Stimulated activated CD4-positive, alpha-beta T cell treated with anti-CD3 and anti-CD28 coated beads, Interleukin-12 subunit alpha, Interleukin-12 subunit beta, amount 100 ng/mL, for 48 hours (primary cell): ENCODE results near the gene PARD3B.

Experiments used
- DNase-seq, 3 donors: peaks; one replicate each; pipeline ENCODE4 v3.0.0-alpha.2; 2020; ENCODE audit warnings: low read depth in 2 of 3, low spot score in 1 of 3

The PARD3B gene

GRCh38 chr2:205237524-205237923, 692.2 kb downstream of the PARD3B start:
- DNase-seq, result no peak

- no peak for DNase-seq
Measured at GRCh38 chr2:205245001-205245400, 699.7 kb downstream of the PARD3B start.

GRCh38 chr2:205245652-205246051, 700.4 kb downstream of the PARD3B start:
- no peak for DNase-seq

DNA sequence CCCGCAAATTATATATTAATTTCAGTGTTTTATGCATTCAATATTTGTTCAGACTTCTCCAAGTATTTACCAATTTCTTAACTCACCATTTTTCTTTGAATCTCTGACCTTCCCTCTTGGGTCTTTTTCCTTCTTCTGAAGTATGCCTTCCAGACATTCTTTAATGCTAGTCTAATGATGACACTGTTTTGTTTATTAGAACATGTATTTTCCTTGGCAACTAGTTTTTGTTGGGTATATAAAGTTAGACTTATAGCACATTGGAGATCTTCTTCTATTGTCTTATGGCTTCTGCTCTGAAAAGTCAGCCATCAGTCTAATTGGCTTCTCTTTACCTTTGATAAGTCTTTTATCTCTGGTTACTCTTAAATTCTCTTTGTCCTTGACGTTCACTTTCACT, 713.8 kb downstream of the PARD3B start:
- no peak for DNase-seq

DNA sequence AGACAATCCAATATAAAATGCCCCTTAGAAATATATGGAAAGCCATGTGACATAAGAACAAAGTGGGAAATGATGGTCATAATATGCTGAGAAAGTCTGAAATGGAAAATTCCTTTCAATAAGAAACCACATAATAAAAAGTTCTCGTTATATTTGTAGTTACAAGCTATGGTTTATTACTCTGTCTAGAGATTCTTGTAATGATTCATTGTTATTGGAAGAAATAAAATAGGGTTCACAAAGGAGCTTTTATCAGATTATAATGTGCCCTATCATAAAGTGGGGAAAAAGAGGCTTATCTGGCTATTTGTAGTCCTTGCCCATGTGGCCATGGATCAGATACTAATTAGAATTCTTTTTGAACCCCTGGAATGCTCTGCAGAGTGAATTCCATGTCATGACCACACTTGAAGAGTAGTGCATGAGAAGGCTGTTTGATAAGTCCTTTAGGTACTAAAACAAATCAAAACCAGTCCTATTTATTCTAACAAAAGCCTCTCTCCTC, 716.3 kb downstream of the PARD3B start:
- no peak for DNase-seq

- DNase-seq, result no peak
Measured at GRCh38 chr2:205267323-205267722, 722.0 kb downstream of the PARD3B start.

DNA sequence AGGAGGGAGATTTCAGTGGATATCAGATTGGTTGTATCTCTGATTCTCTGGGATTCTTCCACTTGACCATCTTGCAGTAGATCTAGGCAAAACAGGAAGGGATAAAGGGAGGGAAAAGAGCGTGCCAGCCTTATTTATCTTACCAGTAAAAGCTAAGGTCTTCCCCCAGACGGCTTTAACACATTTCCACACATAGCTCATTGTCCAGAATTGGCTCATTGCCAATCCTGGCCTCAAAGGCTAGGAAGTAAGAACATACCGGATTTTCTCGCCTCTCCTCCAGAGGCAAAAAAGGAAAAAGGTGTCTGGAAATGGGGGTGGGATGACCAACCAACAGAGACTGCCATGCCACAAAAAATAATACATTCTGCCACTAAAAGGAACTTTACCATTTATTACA, 725.4 kb downstream of the PARD3B start:
- no peak for DNase-seq

DNA sequence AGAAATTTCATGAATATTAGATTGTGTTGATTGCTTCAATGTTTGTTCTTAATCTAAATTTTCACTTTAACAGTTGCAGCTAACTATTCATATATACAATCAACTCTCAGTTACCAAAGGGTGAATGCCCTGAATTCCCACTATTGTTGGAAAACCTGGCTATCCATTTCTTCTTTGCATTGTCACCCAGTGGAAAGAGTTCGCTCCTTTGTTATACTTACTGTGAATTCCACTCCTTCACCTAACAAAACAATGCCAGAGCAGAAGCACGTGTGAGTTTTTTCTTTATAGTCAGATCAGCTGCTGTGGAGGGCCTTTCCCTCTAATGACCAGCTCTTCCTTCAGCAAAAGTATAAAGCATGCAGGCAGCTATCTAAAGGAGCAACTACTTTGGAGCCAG, 727.9 kb downstream of the PARD3B start:
- DNase-seq, result no peak

DNA sequence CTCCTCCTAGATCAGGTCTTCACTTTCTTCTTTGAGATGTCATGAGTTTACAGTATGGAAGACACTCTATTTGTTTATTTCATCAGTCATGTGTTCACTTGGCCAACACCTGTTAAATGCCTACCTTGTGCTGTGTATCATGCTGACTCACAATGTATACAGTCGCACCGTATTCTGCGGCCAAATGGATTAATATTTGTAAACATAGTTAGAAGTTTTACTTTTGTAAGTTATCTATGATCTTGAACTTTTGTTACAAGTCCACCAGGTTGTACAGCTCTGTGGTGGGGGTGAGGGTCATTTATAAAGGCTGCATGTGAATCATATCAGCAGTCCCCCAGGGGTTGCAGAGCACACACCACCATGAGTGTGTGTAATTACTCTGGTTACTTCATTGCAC, 728.4 kb downstream of the PARD3B start:
- no peak for DNase-seq

DNA sequence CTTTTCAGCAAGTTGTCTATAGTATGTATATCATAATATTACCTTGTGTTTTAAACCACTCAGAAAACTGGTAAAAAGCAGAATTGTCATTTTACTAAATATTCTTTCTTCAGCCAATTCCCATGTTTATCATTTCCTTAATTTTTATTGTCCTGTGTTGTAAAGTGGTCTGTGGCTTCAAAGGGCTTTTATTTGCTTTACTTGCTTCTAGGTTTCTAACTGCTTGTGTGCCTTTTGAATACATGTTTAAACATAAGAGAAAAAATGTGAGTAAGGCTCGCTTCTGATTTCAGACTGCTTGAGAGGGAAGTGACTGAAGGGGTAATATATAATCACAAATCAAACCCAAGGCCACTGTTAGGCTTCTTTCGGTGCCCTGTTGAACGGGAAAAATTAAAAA, 729.5 kb downstream of the PARD3B start:
- no peak for DNase-seq

- no peak for DNase-seq
Measured at GRCh38 chr2:205276116-205276777, 731.0 kb downstream of the PARD3B start.

GRCh38 chr2:205280596-205281236, 735.4 kb downstream of the PARD3B start:
- DNase-seq, result no peak

DNA sequence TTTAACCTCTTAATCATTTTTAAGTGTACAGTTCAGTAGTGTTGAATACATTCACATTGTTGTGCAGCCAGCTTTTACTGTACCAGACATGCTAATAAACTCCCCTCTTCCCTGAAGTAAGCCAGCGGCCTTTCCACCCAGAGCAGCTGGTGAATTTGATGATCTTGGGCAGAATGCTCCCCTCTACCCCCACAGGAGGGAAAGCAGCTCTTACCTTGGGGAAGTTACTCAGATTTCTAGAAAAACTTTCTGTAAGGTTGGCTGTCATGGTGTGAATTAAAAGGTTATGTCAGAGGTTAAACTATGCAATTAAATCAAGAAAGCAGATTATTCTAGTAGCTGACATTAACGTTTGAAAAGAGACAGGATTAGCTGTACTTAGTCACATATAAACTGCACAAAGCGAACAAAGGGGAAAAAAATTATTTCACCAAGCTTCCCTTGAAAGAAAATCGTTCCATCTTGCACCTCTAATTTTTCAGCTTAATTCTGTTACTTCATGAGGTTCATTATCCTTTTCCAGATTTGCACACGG, 738.5 kb downstream of the PARD3B start:
- no peak for DNase-seq

GRCh38 chr2:205284334-205284733, 739.1 kb downstream of the PARD3B start:
- DNase-seq, result no peak

- no peak for DNase-seq
Measured at GRCh38 chr2:205287316-205287715, 742.0 kb downstream of the PARD3B start.

DNA sequence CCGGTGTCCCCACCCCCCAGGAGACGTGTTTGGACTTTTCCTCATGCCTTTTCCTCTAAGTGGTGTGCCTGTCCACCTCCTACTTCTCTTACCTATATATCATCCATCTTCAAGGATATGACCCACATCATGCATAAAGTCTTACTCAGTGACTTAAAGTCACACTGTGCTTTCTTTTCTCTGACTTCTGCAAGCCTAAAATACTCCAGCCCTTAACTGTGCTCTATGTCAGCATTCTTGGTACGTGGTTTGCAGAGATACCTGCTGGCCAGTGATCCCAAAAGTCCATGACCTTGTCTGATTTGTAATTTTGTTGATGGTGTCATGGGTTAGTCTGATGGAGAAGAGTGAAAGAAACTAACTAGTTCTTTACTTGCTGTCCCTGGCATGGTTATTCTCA, 743.4 kb downstream of the PARD3B start:
- no peak for DNase-seq

GRCh38 chr2:205290299-205290698, 745.0 kb downstream of the PARD3B start:
- DNase-seq, result no peak

DNA sequence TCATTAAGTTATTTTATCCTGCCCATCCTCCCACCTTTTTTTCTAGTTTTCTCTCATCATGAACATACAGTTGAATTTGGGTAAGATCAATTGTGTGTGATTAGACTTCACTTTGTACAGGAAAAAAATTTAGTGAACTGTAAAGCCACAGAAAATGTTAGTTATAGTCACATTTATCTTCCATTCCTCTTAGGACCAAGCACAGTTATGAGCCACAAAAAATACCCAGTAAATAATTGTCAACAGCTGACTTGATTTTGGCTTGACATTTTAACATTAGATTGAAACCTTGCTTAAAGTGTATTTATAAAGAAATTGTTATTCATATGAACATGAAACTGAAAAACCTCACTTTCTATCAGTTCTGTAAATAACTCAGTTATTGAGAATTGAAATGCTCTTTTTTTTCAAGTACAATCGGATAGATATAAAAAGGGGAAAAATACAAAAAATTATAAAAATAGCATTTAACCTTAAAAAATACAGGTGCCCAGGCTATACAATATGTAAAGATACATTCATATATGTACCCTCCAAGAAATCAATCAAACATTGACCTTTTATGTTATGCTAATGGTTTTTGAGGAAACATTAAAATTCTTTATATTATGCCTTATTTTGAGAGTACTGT, 747.5 kb downstream of the PARD3B start:
- no peak for DNase-seq

GRCh38 chr2:205293559-205293958, 748.3 kb downstream of the PARD3B start:
- no peak for DNase-seq

GRCh38 chr2:205296959-205297358, 751.7 kb downstream of the PARD3B start:
- DNase-seq, result no peak

DNA sequence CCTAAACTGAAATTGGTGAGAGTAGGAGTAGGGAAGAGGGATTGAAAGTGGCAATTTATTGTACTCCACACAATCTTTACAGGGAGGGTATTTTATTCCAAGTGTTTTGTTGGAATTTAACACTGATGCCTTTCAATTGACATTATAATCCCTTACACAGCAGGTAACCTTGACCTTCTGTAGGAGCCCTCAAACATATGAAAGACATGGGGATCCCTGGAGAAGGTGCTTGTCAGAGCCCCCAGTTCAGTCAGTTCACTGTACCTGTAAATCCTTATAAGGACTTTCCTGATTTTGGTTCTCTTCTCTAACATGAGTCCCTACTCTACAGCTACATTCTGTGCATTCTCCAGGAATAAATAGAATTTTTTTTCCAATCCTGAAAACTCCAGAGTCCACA, 752.1 kb downstream of the PARD3B start:
- DNase-seq, result no peak

DNA sequence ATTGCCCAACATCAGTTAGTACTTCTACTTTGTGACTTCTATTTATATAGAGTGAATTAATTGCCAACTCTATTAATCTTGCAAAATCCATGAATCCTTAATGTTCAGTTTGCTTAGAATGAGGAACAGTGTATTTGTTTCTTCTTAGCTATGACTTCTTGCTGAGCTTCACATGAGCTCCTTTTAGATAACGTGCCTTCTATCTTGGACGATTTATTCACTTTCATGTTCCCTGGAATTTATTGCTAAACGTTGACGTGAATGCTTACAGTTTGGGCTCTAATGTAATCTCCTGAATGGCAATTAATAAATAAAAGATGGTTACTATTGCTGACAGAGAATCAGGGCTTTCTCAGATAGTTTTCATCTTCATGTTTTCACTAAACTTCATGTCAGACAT, 752.6 kb downstream of the PARD3B start:
- no peak for DNase-seq
